WI38 (cell line): Measurements from ENCODE around the gene PYHIN1.

Experiments used
- H3K4me3 ChIP-seq: 2 replicates; pipeline ENCODE4 v1.5.1; 2011; ENCODE audit warnings: low read depth, mild to moderate bottlenecking, control low read depth, low read length
- CTCF ChIP-seq: IDR thresholded peaks from 2 replicates; pipeline ENCODE4 v1.5.1; 2012; ENCODE audit warnings: low read depth, mild to moderate bottlenecking, control low read depth, low read length

Gene PYHIN1

GRCh38 chr1:158932171-158932570, 819 bp downstream of the PYHIN1 start:
- H3K4me3 ChIP-seq = no peak overlapping the region
- no peak for TF ChIP-seq CTCF

GRCh38 chr1:158933621-158934020, 2.3 kb downstream of the PYHIN1 start:
- H3K4me3 ChIP-seq = no peak overlapping the region
- TF ChIP-seq CTCF = no peak

- H3K4me3 ChIP-seq = no peak overlapping the region
- TF ChIP-seq CTCF = no peak
These were observed 7.8 kb downstream of the PYHIN1 start for GRCh38 chr1:158939180-158939579.

- no peak overlapping the region for H3K4me3 ChIP-seq
- TF ChIP-seq CTCF = no peak
These were observed 10.0 kb downstream of the PYHIN1 start for GRCh38 chr1:158941317-158941716.

GRCh38 chr1:158942490-158942889, 11.1 kb downstream of the PYHIN1 start:
- TF ChIP-seq CTCF = no peak
- no peak overlapping the region for H3K4me3 ChIP-seq

GRCh38 chr1:158943059-158943458, 11.7 kb downstream of the PYHIN1 start:
- H3K4me3 ChIP-seq = no peak overlapping the region
- TF ChIP-seq CTCF = no peak

GRCh38 chr1:158945061-158945460, 13.7 kb downstream of the PYHIN1 start:
- TF ChIP-seq CTCF = no peak
- H3K4me3 ChIP-seq = no peak overlapping the region
